ENCODE results near the gene MEGF11. TPM values are rescaled to one million over a fixed set of nuclear protein-coding genes. Genes with fewer than 3 reads are reported as not detected.

Gene MEGF11
- total RNA-seq, 1 donor from 2014 or later = 0.06 TPM

- TF ChIP-seq EZH2phosphoT487 (IDR thresholded peaks at IDR 0.05) (no peak), EZH2 (IDR thresholded peaks at IDR 0.05) (no peak), CTCF (IDR thresholded peaks at IDR 0.05) (no peak)
- Mint-ChIP-seq H3K36me3 (no peaks in the 10 kb centered on the region), H3K4me1 (peaks cover 7% of the 10 kb centered on the region), H3K9me3 (no peaks in the 10 kb centered on the region), H3K27me3 (ENCODE audit: insufficient read depth, low read depth) (peaks cover 7% of the 10 kb centered on the region), H3K4me3 (no peak overlapping the region), H3K27ac (no peak overlapping the region)
- Histone ChIP-seq H3K4me3 (no peak overlapping the region), H3K36me3 (no peaks in the 10 kb centered on the region), H3K9me3 (ENCODE audit: low read depth) (no peaks in the 10 kb centered on the region), H3K27me3 (no peaks in the 10 kb centered on the region), H3F3A (ENCODE audit: low read depth) (no peaks in the 10 kb centered on the region), H3K9ac (no peak overlapping the region), H4K20me1 (ENCODE audit: low read depth) (peaks cover 29% of the 10 kb centered on the region), H3K4me1 (peaks cover 3% of the 10 kb centered on the region), H3K4me2 (no peak overlapping the region), H3K79me2 (ENCODE audit: low read depth) (no peaks in the 10 kb centered on the region), H3K27ac (no peak overlapping the region), H2AFZ (replicated peaks) (no peak overlapping the region)
- DNase-seq (ENCODE audit: low spot score) = no peak
Observed at GRCh38 chr15:65951007-65951406, 302.5 kb downstream of the MEGF11 start.

DNA sequence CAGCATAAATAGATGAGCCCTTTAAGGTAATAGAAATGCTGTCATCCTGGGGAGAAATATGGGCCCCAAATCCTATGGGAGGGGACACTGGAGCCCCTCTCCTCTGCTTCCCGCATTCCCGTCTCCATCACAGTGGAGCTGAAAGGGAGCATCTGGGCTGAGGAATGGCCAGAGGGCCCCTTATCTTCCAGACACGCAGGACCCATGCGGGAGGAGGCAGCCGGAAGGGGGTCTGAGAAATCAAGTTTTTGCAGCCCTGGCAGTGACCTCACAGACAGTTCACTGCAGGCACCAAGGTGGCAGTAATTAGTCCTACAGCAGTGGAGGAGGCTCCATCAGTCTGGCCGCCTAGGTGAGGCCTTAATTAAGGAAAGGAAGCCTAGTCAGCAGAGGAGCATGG is 304.1 kb downstream of the MEGF11 start:
- Mint-ChIP-seq H3K4me1 (peaks cover 7% of the 10 kb centered on the region), H3K27me3 (ENCODE audit: insufficient read depth, low read depth) (peaks cover 7% of the 10 kb centered on the region), H3K36me3 (no peaks in the 10 kb centered on the region), H3K27ac (no peak overlapping the region), H3K4me3 (no peak overlapping the region), H3K9me3 (no peaks in the 10 kb centered on the region)
- Histone ChIP-seq H3F3A (ENCODE audit: low read depth) (no peaks in the 10 kb centered on the region), H3K4me3 (no peak overlapping the region), H3K4me2 (no peak overlapping the region), H3K27me3 (no peaks in the 10 kb centered on the region), H3K36me3 (no peaks in the 10 kb centered on the region), H3K9me3 (ENCODE audit: low read depth) (no peaks in the 10 kb centered on the region), H3K79me2 (ENCODE audit: low read depth) (no peaks in the 10 kb centered on the region), H3K9ac (no peak overlapping the region), H3K4me1 (peaks cover 2% of the 10 kb centered on the region), H3K27ac (no peak overlapping the region), H2AFZ (replicated peaks) (no peak overlapping the region), H4K20me1 (ENCODE audit: low read depth) (peaks cover 27% of the 10 kb centered on the region)
- TF ChIP-seq EZH2 (IDR thresholded peaks at IDR 0.05) (no peak), CTCF (IDR thresholded peaks at IDR 0.05) (no peak), EZH2phosphoT487 (IDR thresholded peaks at IDR 0.05) (no peak)
- no peak for DNase-seq (ENCODE audit: low spot score)

GRCh38 chr15:65949011-65949410 is 304.5 kb downstream of the MEGF11 start:
- Histone ChIP-seq H3K4me3 (no peak overlapping the region), H3K4me1 (no peaks in the 10 kb centered on the region), H3F3A (ENCODE audit: low read depth) (no peaks in the 10 kb centered on the region), H3K9me3 (ENCODE audit: low read depth) (no peaks in the 10 kb centered on the region), H3K27ac (no peak overlapping the region), H3K4me2 (no peak overlapping the region), H4K20me1 (ENCODE audit: low read depth) (peaks cover 22% of the 10 kb centered on the region), H2AFZ (replicated peaks) (no peak overlapping the region), H3K36me3 (no peaks in the 10 kb centered on the region), H3K27me3 (no peaks in the 10 kb centered on the region), H3K79me2 (ENCODE audit: low read depth) (no peaks in the 10 kb centered on the region), H3K9ac (no peak overlapping the region)
- H3K27me3 Mint-ChIP-seq (ENCODE audit: insufficient read depth, low read depth) = peaks cover 7% of the 10 kb centered on the region
- H3K4me1 Mint-ChIP-seq = peaks cover 3% of the 10 kb centered on the region
- H3K9me3 Mint-ChIP-seq = no peaks in the 10 kb centered on the region
- TF ChIP-seq EZH2 (IDR thresholded peaks at IDR 0.05) (no peak), CTCF (IDR thresholded peaks at IDR 0.05) (no peak), EZH2phosphoT487 (IDR thresholded peaks at IDR 0.05) (no peak)
- H3K4me3 Mint-ChIP-seq = no peak overlapping the region
- no peak overlapping the region for H3K27ac Mint-ChIP-seq
- DNase-seq (ENCODE audit: low spot score) = no peak
- H3K36me3 Mint-ChIP-seq = no peaks in the 10 kb centered on the region

Data from neural progenitor cell (in vitro differentiated cells).